K562 (cell line): ENCODE data around the gene KATNAL2. TPM values are rescaled to one million over a fixed set of nuclear protein-coding genes. Genes with fewer than 3 reads are reported as not detected.

Experiments
- HMBOX1 ChIP-seq: sonication (generic); IDR thresholded peaks from 2 replicates; pipeline ENCODE4 v1.6.1; 2016
- SRSF7 ChIP-seq: fragments of 200-400 bp; formaldehyde crosslinking; optimal IDR thresholded peaks from 2 replicates; pipeline ENCODE3; 2017; ENCODE audit warnings: mild to moderate bottlenecking, low read depth, low read length
- ZBED1 ChIP-seq: IDR thresholded peaks from 2 replicates; pipeline ENCODE4 v1.6.1; 2014
- ZNF124 ChIP-seq: sonication (generic); formaldehyde crosslinking; IDR thresholded peaks from 2 replicates; pipeline ENCODE4 v1.8.1; 2022; ENCODE audit warnings: missing genetic modification reagents
- ZNF318 ChIP-seq, 2 experiments: fragments of 450-650 bp; IDR thresholded peaks; 2 replicates each; pipeline ENCODE4 v1.6.1; 2016; ENCODE audit warnings: mild to moderate bottlenecking in 2 of 2, borderline replicate concordance in 1 of 2, low read depth in 1 of 2, moderate library complexity in 1 of 2
- ZNF764 ChIP-seq: fragments of 250-450 bp; sonication (Bioruptor Pico); IDR thresholded peaks from 2 replicates; pipeline ENCODE4 v1.4.0; 2020; ENCODE audit warnings: low read depth, mild to moderate bottlenecking, moderate library complexity
- ZNF77 ChIP-seq: fragments of 250-450 bp; sonication (Bioruptor Pico); IDR thresholded peaks from 2 replicates; pipeline ENCODE4 v1.5.0; 2020
- polyA plus RNA-seq, 8 experiments: library from polyadenylated mRNA; depleted of rRNA in 4 of 8; stranded (reverse) in 5 of 8; unstranded in 3 of 8; fragments of >200 nt; fragmentation: Nextera tagmentation in 2 of 8; fragmentation: Illumina TruSeq in 1 of 8; extraction: Ambion mirVana in 2 of 8; extraction: Trizol in 1 of 8; gene quantifications; 2 replicates each; pipeline versions ENCODE4 v1.2.1 to v1.2.3, GENCODE V29; 2011 to 2014; ENCODE audit warnings: inconsistent platforms in 1 of 8, missing spikeins in 1 of 8
- total RNA-seq, 7 experiments: library from RNA; depleted of rRNA in 6 of 7; stranded (reverse); fragments of >200 nt in 6 of 7; fragmentation: Illumina TruSeq in 2 of 7; extraction: Trizol in 2 of 7; gene quantifications; 2 replicates each; pipeline versions ENCODE4 v1.2.1 to v1.2.3, GENCODE V29; 2011 to 2021; ENCODE audit warnings: low replicate concordance in 1 of 7
- TF ChIP-seq, protein P1 (sequence below): sonication (generic); formaldehyde crosslinking; IDR thresholded peaks from 2 replicates; pipeline ENCODE4 v1.8.0; 2022; ENCODE audit warnings: missing genetic modification reagents, mild to moderate bottlenecking, borderline replicate concordance

Gene KATNAL2
- total and polyA plus RNA-seq, 9 of the 15 experiments (the other 6 are each of a cell fraction or from before 2014, with no cell fraction given) = 0.08 to 1.2 (median 0.48) TPM

GRCh38 chr18:47108998-47109405 is 191.6 kb downstream of the KATNAL2 start (continued):
- no peak for TF ChIP-seq HMBOX1
- no peak for TF ChIP-seq ZNF77 (CRISPR knock-in tag)
- no peak for TF ChIP-seq ZNF318 (IDR thresholded peaks at IDR 0.05; ENCODE audit: borderline replicate concordance in 1 of 2, low read depth in 1 of 2)
- TF ChIP-seq ZNF124 (CRISPR knock-in tag) = no peak
- TF ChIP-seq, protein P1, sequence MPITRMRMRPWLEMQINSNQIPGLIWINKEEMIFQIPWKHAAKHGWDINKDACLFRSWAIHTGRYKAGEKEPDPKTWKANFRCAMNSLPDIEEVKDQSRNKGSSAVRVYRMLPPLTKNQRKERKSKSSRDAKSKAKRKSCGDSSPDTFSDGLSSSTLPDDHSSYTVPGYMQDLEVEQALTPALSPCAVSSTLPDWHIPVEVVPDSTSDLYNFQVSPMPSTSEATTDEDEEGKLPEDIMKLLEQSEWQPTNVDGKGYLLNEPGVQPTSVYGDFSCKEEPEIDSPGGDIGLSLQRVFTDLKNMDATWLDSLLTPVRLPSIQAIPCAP (CRISPR knock-in tag) = no peak
- TF ChIP-seq SRSF7 = no peak
- TF ChIP-seq ZNF764 (CRISPR knock-in tag) = no peak
- TF ChIP-seq ZBED1 = no peak
